DND-41 (cell line): Measurements from ENCODE around the gene ENTPD8.

Experiments
- EZH2 ChIP-seq: IDR thresholded peaks from 3 replicates; pipeline ENCODE4 v1.6.1; 2012; ENCODE audit warnings: borderline replicate concordance, low read depth, mild to moderate bottlenecking, moderate library complexity, low read length, inconsistent platforms; ENCODE audit not compliant: severe bottlenecking
- TF ChIP-seq, protein P1 (sequence below): IDR thresholded peaks from 2 replicates; pipeline ENCODE4 v1.5.1; 2012; ENCODE audit warnings: borderline replicate concordance, low read length, moderate library complexity, mild to moderate bottlenecking; ENCODE audit not compliant: poor library complexity, severe bottlenecking; ENCODE audit errors: extremely low read depth

DNA sequence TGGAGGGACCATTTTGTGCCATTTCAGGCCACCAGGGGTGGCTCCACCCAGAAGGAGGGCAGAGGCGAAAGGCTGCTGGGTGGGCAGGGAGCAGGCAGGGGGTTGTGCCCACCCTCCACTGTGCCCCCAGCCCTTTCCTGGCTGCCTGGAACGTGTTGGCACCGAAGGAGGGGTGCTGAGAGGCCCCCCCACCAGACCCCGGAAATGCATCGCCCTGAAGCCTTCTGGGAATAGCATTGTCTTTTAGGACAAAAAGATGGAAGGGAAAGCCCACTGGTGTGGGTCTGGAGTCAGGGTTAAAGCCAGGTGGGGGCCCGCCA lies 12.9 kb downstream of the ENTPD8 start:
- TF ChIP-seq, protein P1, sequence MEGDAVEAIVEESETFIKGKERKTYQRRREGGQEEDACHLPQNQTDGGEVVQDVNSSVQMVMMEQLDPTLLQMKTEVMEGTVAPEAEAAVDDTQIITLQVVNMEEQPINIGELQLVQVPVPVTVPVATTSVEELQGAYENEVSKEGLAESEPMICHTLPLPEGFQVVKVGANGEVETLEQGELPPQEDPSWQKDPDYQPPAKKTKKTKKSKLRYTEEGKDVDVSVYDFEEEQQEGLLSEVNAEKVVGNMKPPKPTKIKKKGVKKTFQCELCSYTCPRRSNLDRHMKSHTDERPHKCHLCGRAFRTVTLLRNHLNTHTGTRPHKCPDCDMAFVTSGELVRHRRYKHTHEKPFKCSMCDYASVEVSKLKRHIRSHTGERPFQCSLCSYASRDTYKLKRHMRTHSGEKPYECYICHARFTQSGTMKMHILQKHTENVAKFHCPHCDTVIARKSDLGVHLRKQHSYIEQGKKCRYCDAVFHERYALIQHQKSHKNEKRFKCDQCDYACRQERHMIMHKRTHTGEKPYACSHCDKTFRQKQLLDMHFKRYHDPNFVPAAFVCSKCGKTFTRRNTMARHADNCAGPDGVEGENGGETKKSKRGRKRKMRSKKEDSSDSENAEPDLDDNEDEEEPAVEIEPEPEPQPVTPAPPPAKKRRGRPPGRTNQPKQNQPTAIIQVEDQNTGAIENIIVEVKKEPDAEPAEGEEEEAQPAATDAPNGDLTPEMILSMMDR = no peak
- TF ChIP-seq EZH2 = no peak
